B cell (primary cell): ENCODE data around the gene RANBP9. TPM values are rescaled to one million over a fixed set of nuclear protein-coding genes. Genes with fewer than 3 reads are reported as not detected.

ENCODE experiments used
- ATAC-seq: fragments of 200-7000 bp; cut with Tn5 transposase; one replicate; pipeline ENCODE4 v1.10.0; 2021; ENCODE audit warnings: low read depth, mild to moderate bottlenecking, moderate number of reproducible peaks, moderate library complexity
- CTCF ChIA-PET: fragments of 350-600 bp; sonication (Branson Sonifier 250); formaldehyde crosslinking; loops from one replicate; lab custom pipeline; 2021; ENCODE audit warnings: antibody characterized with exemption, inconsistent platforms; lab: Charles Lee
- POLR2A ChIA-PET: fragments of 350-600 bp; sonication (Branson Sonifier 250); formaldehyde crosslinking; loops from one replicate; lab custom pipeline; 2021; ENCODE audit warnings: antibody characterized with exemption; lab: Charles Lee
- DNase-seq: peaks from one replicate; pipeline ENCODE4 v3.0.0; 2013
- H2AFZ ChIP-seq: 2 replicates; pipeline ENCODE4 v1.6.1; 2012; ENCODE audit warnings: mild to moderate bottlenecking, low read depth, low read length; ENCODE audit not compliant: insufficient read depth, poor library complexity, severe bottlenecking
- H3K27ac ChIP-seq, 2 donors: 1 replicate in 1 of 2; 2 replicates in 1 of 2; pipeline ENCODE4 v1.5.1; 2012 to 2013; ENCODE audit warnings: low read length in 2 of 2, mild to moderate bottlenecking in 2 of 2, moderate library complexity in 1 of 2
- H3K27me3 ChIP-seq, 4 experiments: fragments of 200-600 bp in 1 of 4; sonication (generic) in 1 of 4; replicated peaks in 1 of 4; 1 replicate in 2 of 4; 2 replicates in 2 of 4; pipeline versions ENCODE4 v1.6.1 to v1.7.0; 2013 to 2016; ENCODE audit warnings: low read length in 3 of 4, mild to moderate bottlenecking in 2 of 4, mixed read lengths in 1 of 4, moderate library complexity in 1 of 4; ENCODE audit not compliant: insufficient read depth in 4 of 4, control insufficient read depth in 3 of 4; ENCODE audit errors: control extremely low read depth in 1 of 4
- H3K36me3 ChIP-seq, 2 experiments: replicated peaks in 1 of 2; 1 replicate in 1 of 2; 2 replicates in 1 of 2; pipeline versions ENCODE4 v1.6.1 to v1.7.1; 2013; ENCODE audit warnings: low read length in 1 of 2; ENCODE audit not compliant: insufficient read depth in 2 of 2, control insufficient read depth in 1 of 2; ENCODE audit errors: control extremely low read depth in 1 of 2, extremely low read depth in 1 of 2
- H3K4me1 ChIP-seq, 2 donors: fragments of 200-600 bp in 1 of 2; sonication (generic) in 1 of 2; 1 replicate in 1 of 2; 2 replicates in 1 of 2; pipeline versions ENCODE4 v1.5.1 to v1.6.1; 2013 to 2017; ENCODE audit warnings: low read length in 2 of 2; ENCODE audit not compliant: control insufficient read depth in 2 of 2, insufficient read depth in 2 of 2
- H3K4me2 ChIP-seq: replicated peaks from 2 replicates; pipeline ENCODE3; 2012; ENCODE audit warnings: mild to moderate bottlenecking, low read depth, low read length; ENCODE audit not compliant: poor library complexity, severe bottlenecking
- H3K4me3 ChIP-seq, 5 experiments: fragments of 200-600 bp in 1 of 5; sonication (generic) in 1 of 5; 1 replicate in 3 of 5; 2 replicates in 2 of 5; pipeline versions ENCODE4 v1.5.1 to v1.7.0; 2011 to 2016; ENCODE audit warnings: low read length in 4 of 5, mild to moderate bottlenecking in 4 of 5, low read depth in 2 of 5, control low read depth in 1 of 5, moderate library complexity in 1 of 5; ENCODE audit not compliant: insufficient read depth in 1 of 5; ENCODE audit errors: control extremely low read depth in 1 of 5, extremely low read depth in 1 of 5
- H3K79me2 ChIP-seq: fragments of 200-600 bp; sonication (generic); one replicate; pipeline ENCODE4 v1.6.0; 2016; ENCODE audit warnings: low read length; ENCODE audit not compliant: control insufficient read depth, insufficient read depth
- H3K9ac ChIP-seq: fragments of 200-600 bp; sonication (generic); 2 replicates; pipeline ENCODE4 v1.6.1; 2017; ENCODE audit warnings: mild to moderate bottlenecking, low read length, moderate library complexity
- H3K9me3 ChIP-seq, 3 donors: one replicate each; pipeline versions ENCODE4 v1.6.1 to v1.7.1; 2013; ENCODE audit warnings: low read length in 2 of 3; ENCODE audit not compliant: control insufficient read depth in 2 of 3, insufficient read depth in 1 of 3; ENCODE audit errors: control extremely low read depth in 1 of 3
- H4K20me1 ChIP-seq: 2 replicates; pipeline ENCODE4 v1.6.0; 2012; ENCODE audit warnings: mild to moderate bottlenecking, low read length; ENCODE audit not compliant: insufficient read depth, control insufficient read depth, poor library complexity, severe bottlenecking
- H3K27ac Mint-ChIP-seq: one replicate; pipeline ENCODE4 v1.8.0; 2021; ENCODE audit warnings: mixed read lengths
- H3K27me3 Mint-ChIP-seq: one replicate; pipeline ENCODE4 v1.8.0; 2021; ENCODE audit warnings: mixed read lengths
- H3K4me1 Mint-ChIP-seq: one replicate; pipeline ENCODE4 v1.8.0; 2021; ENCODE audit warnings: mixed read lengths
- H3K4me3 Mint-ChIP-seq: one replicate; pipeline ENCODE4 v1.8.0; 2021; ENCODE audit warnings: mixed read lengths
- H3K9me3 Mint-ChIP-seq: one replicate; pipeline ENCODE4 v1.8.0; 2022; ENCODE audit warnings: mixed read lengths; ENCODE audit not compliant: insufficient read depth
- EZH2 ChIP-seq: IDR thresholded peaks from 2 replicates; pipeline ENCODE4 v1.6.1; 2012; ENCODE audit warnings: borderline replicate concordance, low read depth, mild to moderate bottlenecking, moderate library complexity, low read length; ENCODE audit not compliant: insufficient read depth, poor library complexity, severe bottlenecking
- WGBS: methylation state at CpG from one replicate; pipeline ENCODE4 v1.1.5; 2013; ENCODE audit warnings: missing lambda C conversion rate; ENCODE audit not compliant: insufficient coverage; 5-methylcytosine and 5-hydroxymethylcytosine counted together
- intact Hi-C: fragments of 100-400 bp; cut with micrococcal nuclease; formaldehyde crosslinking; loops from one replicate; pipeline ENCODE4 v1.10.0; 2022
- polyA plus RNA-seq: library from polyadenylated mRNA; depleted of rRNA; stranded (reverse); fragments of >200 nt; gene quantifications from 2 replicates; pipeline ENCODE4 v1.2.3, GENCODE V29; 2012
- total RNA-seq, 2 donors: library from RNA; stranded (reverse); fragments of 120-200 nt in 1 of 2; gene quantifications; 1 replicate in 1 of 2; 2 replicates in 1 of 2; pipeline versions ENCODE4 v1.2.3 to v1.2.4, GENCODE V29; 2013 to 2022
- TF ChIP-seq, protein P1 (sequence below): fragments of 200-600 bp; IDR thresholded peaks from one replicate; pipeline ENCODE4 v1.8.0; 2022; ENCODE audit warnings: antibody characterized with exemption, mild to moderate bottlenecking

RANBP9 gene
- total and polyA plus RNA-seq, 2 donors (not counting 1 experiment from before 2014, with no cell fraction given) = 20.0 to 34.1 TPM

- H3K4me3 Mint-ChIP-seq = no peak overlapping the region
- CTCF ChIA-PET = no interaction called here
These were observed 55.9 kb downstream of the RANBP9 start for GRCh38 chr6:13655700-13656099.

GRCh38 chr6:13654496-13654895 lies 57.1 kb downstream of the RANBP9 start:
- Histone ChIP-seq H2AFZ (no peak overlapping the region), H3K4me2 (no peak overlapping the region), H3K4me3 (no peak overlapping the region), H3K4me1 (no peaks in the 10 kb centered on the region), H3K9me3 (no peaks in the 10 kb centered on the region), H3K36me3 (peaks cover 6 to 16% of the 10 kb centered on the region in 2 experiments), H3K27me3 (no peaks in the 10 kb centered on the region), H4K20me1 (peaks cover under 1% of the 10 kb centered on the region), H3K27ac (no peak overlapping the region), H3K79me2 (peaks cover 22% of the 10 kb centered on the region), H3K9ac (no peak overlapping the region)
- no peak overlapping the region for H3K27ac Mint-ChIP-seq
- no peak for ATAC-seq
- ChIA-PET POLR2A (no interaction called here), CTCF (no interaction called here)
- peaks cover 8% of the 10 kb centered on the region for H3K4me1 Mint-ChIP-seq
- intact Hi-C loops = no loop called here
- H3K9me3 Mint-ChIP-seq = no peaks in the 10 kb centered on the region
- TF ChIP-seq EZH2 = no peak
- TF ChIP-seq, protein P1, sequence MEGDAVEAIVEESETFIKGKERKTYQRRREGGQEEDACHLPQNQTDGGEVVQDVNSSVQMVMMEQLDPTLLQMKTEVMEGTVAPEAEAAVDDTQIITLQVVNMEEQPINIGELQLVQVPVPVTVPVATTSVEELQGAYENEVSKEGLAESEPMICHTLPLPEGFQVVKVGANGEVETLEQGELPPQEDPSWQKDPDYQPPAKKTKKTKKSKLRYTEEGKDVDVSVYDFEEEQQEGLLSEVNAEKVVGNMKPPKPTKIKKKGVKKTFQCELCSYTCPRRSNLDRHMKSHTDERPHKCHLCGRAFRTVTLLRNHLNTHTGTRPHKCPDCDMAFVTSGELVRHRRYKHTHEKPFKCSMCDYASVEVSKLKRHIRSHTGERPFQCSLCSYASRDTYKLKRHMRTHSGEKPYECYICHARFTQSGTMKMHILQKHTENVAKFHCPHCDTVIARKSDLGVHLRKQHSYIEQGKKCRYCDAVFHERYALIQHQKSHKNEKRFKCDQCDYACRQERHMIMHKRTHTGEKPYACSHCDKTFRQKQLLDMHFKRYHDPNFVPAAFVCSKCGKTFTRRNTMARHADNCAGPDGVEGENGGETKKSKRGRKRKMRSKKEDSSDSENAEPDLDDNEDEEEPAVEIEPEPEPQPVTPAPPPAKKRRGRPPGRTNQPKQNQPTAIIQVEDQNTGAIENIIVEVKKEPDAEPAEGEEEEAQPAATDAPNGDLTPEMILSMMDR = no peak
- DNase-seq = no peak
- no peaks in the 10 kb centered on the region for H3K27me3 Mint-ChIP-seq
- no peak overlapping the region for H3K4me3 Mint-ChIP-seq

More at GRCh38 chr6:13655700-13656099, 55.9 kb downstream of the RANBP9 start:
- Histone ChIP-seq H3K4me2 (no peak overlapping the region), H4K20me1 (peaks cover 10% of the 10 kb centered on the region), H3K79me2 (peaks cover 31% of the 10 kb centered on the region), H3K9me3 (no peaks in the 10 kb centered on the region), H3K27me3 (no peaks in the 10 kb centered on the region), H3K27ac (no peak overlapping the region), H3K4me1 (no peaks in the 10 kb centered on the region), H2AFZ (no peak overlapping the region), H3K4me3 (no peak overlapping the region), H3K9ac (no peak overlapping the region), H3K36me3 (peaks cover 4 to 11% of the 10 kb centered on the region in 2 experiments)
- H3K27me3 Mint-ChIP-seq = no peaks in the 10 kb centered on the region
- DNase-seq (no peak), ATAC-seq (no peak)
- intact Hi-C loops = no loop called here
- TF ChIP-seq, protein P1 = no peak
- TF ChIP-seq EZH2 = no peak
- H3K9me3 Mint-ChIP-seq = no peaks in the 10 kb centered on the region
- POLR2A ChIA-PET = no interaction called here
- peaks cover 15% of the 10 kb centered on the region for H3K4me1 Mint-ChIP-seq
- no CpG with 5 or more reads among the region's 1 CpG for WGBS
- no peak overlapping the region for H3K27ac Mint-ChIP-seq
